Right lobe of liver (tissue), 6 donors: Measurements from ENCODE around the gene SCUBE1. TPM values are rescaled to one million over a fixed set of nuclear protein-coding genes. Genes with fewer than 3 reads are reported as not detected.

Experiments
- ATAC-seq, 4 donors: fragments of 200-7000 bp; cut with Tn5 transposase; one replicate each; pipeline ENCODE4 v1.9.1; 2020; ENCODE audit warnings: mild to moderate bottlenecking in 4 of 4, moderate library complexity in 4 of 4
- DNase-seq, 3 donors: peaks; one replicate each; pipeline ENCODE4 v3.0.0-alpha.2; 2020
- H3K27ac ChIP-seq, 3 donors: fragments of 200-600 bp; one replicate each; pipeline ENCODE4 v1.8.0; 2022
- H3K27me3 ChIP-seq, 2 donors: fragments of 200-600 bp; one replicate each; pipeline ENCODE4 v1.8.0; 2022
- H3K36me3 ChIP-seq, 4 donors: fragments of 200-600 bp; sonication (generic) in 1 of 4; one replicate each; pipeline versions ENCODE4 v1.5.1 to v1.8.0; 2017 to 2022; ENCODE audit warnings: control low read depth in 1 of 4
- H3K4me1 ChIP-seq, 4 donors: fragments of 200-600 bp; sonication (generic) in 1 of 4; one replicate each; pipeline versions ENCODE4 v1.5.1 to v1.8.0; 2017 to 2022; ENCODE audit warnings: control low read depth in 1 of 4
- H3K4me3 ChIP-seq, 3 donors: fragments of 200-600 bp; one replicate each; pipeline ENCODE4 v1.8.0; 2022
- H3K9me3 ChIP-seq, 4 donors: fragments of 200-600 bp; sonication (generic) in 1 of 4; one replicate each; pipeline versions ENCODE4 v1.5.1 to v1.8.0; 2017 to 2022; ENCODE audit warnings: control low read depth in 1 of 4
- POLR2A ChIP-seq: fragments of 450-650 bp; IDR thresholded peaks from one replicate; pipeline ENCODE4 v1.6.1; 2017; ENCODE audit warnings: antibody characterized with exemption, mild to moderate bottlenecking
- WGBS: methylation state at CpG from one replicate; pipeline ENCODE4 v1.1.6; 2018; ENCODE audit warnings: low coverage, low lambda C conversion rate; ENCODE audit not compliant: insufficient coverage; ENCODE audit errors: missing lambda C conversion rate; 5-methylcytosine and 5-hydroxymethylcytosine counted together
- intact Hi-C, 2 donors: fragments of 100-400 bp; cut with DNase I; formaldehyde crosslinking; loops; one replicate each; pipeline versions ENCODE4 v1.11.2 to v1.14.1; 2022
- total RNA-seq, 6 experiments: library from RNA; depleted of rRNA in 2 of 6; stranded (reverse); fragments of >200 nt in 2 of 6; fragmentation: NEBNext Ultra II Directional in 3 of 6; extraction: Animal tissue kit (Norgen Biotek cat#: 25700) in 3 of 6; gene quantifications; one replicate each; pipeline versions ENCODE4 v1.1.0 to v1.2.4, GENCODE V29; 2016 to 2023
- TF ChIP-seq, protein P1 (sequence below), 4 donors: fragments of 200-600 bp in 3 of 4; fragments of 450-650 bp in 1 of 4; IDR thresholded peaks; one replicate each; pipeline versions ENCODE4 v1.5.1 to v1.8.0; 2016 to 2022; ENCODE audit warnings: antibody characterized with exemption in 4 of 4, mild to moderate bottlenecking in 2 of 4
- donor health status: DM: no; HTN: yes; CAD: no.
- donor health status: DM: no; HTN: no; CAD: no.
- donor health status: DM: no; HTN: no; CAD: no.
- donor health status: DM: no; HTN: yes; CAD: no.
- donor health status: DM: no; HTN: yes; CAD: no.

SCUBE1 gene
- total RNA-seq, 6 experiments from 2014 or later: 0.73 to 11.7 (median 2.7) TPM

DNA sequence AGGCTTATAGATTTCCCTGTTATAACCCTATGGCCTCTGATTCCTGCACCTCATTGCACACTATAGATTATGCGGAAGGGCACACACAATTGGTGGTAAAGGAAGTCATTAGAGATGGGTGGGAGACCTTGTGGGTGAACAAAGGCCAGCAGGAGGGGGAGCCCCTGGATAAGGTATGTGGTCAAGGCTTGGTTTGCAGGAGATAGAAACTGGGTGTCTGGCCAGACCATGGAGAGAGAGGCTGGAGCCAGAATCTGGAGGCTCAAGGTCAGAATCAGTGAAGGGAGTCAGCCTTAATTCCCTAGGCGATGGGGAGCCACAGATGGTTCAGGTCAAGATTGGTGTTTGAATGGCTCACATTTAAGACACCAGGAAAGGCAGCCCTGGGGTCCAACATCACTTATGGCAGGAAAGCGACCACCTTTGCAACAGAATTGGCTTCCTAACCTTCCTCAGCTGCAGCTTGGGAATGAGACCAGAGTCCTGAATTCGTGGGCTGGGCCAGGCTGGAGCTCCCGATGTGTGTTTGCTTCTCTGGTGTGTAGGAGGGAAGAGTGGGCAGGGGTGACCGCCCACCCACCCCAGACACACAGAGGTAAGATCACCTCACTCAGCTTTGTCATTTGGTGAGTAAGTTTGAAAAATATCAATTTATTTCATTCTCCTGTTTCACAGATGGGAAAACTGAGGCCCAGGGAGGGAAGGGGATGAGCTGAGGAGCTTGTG lies 22.7 kb upstream of the SCUBE1 start:
- TF ChIP-seq POLR2A: no peak
- TF ChIP-seq, protein P1, sequence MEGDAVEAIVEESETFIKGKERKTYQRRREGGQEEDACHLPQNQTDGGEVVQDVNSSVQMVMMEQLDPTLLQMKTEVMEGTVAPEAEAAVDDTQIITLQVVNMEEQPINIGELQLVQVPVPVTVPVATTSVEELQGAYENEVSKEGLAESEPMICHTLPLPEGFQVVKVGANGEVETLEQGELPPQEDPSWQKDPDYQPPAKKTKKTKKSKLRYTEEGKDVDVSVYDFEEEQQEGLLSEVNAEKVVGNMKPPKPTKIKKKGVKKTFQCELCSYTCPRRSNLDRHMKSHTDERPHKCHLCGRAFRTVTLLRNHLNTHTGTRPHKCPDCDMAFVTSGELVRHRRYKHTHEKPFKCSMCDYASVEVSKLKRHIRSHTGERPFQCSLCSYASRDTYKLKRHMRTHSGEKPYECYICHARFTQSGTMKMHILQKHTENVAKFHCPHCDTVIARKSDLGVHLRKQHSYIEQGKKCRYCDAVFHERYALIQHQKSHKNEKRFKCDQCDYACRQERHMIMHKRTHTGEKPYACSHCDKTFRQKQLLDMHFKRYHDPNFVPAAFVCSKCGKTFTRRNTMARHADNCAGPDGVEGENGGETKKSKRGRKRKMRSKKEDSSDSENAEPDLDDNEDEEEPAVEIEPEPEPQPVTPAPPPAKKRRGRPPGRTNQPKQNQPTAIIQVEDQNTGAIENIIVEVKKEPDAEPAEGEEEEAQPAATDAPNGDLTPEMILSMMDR (IDR thresholded peaks at IDR 0.05): no peak
- intact Hi-C loops: no loop called here
- Histone ChIP-seq H3K9me3 (no peaks in the 10 kb centered on the region), H3K27ac (no peak overlapping the region), H3K36me3 (no peaks in the 10 kb centered on the region), H3K4me1 (no peaks in the 10 kb centered on the region), H3K4me3 (no peak overlapping the region), H3K27me3 (no peaks in the 10 kb centered on the region)
- ATAC-seq: no peak
- no peak for DNase-seq
- 73% methylated on average over 4 of the region's 6 CpGs for WGBS

DNA sequence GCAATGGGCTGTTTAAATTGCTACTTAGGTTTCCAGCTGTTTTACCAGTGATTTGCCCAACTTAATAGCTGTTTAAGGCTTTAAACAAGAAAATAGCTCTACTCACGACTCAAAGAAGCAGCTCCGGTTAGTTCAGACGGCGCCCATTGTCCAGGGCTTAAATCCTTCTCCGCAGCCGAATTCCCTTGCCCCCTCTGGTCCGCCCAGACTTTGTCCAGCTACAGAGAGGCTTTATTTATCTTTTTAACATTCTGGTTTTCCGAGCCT lies 20.9 kb upstream of the SCUBE1 start:
- no peaks in the 10 kb centered on the region for H3K9me3 ChIP-seq
- WGBS: 64% methylated on average over 8 of the region's 8 CpGs
- TF ChIP-seq POLR2A: no peak
- TF ChIP-seq, protein P1 (IDR thresholded peaks at IDR 0.05): no peak
- no peaks in the 10 kb centered on the region for H3K27me3 ChIP-seq
- no peaks in the 10 kb centered on the region for H3K36me3 ChIP-seq
- DNase-seq: no peak
- H3K4me1 ChIP-seq: no peaks in the 10 kb centered on the region
- H3K27ac ChIP-seq: no peak overlapping the region
- no peak overlapping the region for H3K4me3 ChIP-seq
- intact Hi-C loops: no loop called here
- no peak for ATAC-seq

DNA sequence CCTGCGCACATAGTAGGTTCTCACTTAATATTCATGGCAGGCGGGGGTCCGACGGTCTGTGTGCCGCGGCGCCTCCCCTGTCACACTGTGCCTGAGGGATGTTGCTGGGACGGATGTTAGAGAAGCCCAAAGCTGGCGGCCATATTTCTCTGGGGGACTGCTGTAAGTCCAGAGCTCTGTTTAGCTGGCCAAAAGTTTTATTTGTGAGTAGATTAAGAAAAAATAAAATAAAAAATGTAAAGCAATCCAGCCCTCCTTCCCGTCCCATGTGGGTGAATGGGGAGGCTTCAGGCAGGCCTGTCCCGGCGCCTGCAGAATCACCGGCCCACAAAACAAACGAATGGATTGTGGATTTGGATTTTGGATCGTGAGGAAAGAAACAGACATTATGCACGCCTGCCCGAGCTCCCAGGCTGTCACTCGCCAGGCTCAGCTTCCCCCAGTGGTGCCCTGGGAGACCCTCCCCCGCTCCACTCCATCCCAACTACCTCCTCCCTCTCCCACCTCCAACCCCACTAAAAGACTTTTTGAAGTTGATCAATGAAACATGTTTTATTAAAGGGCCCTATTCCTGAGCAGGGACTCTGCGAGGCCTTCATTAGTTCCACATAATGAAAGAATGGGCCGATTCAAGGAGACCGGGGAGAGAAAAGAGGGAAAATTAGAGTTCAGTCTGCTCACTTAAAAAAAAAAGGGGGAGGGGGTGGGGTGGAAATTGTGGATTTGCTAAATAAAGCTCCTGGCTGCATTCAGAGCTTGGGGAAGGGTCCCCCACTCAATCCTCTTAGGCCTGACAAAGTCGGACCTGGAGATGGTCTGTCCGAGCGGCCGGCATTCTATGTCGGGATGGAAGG lies 20.4 kb upstream of the SCUBE1 start:
- Histone ChIP-seq H3K27me3 (no peaks in the 10 kb centered on the region), H3K27ac (no peak overlapping the region), H3K36me3 (no peaks in the 10 kb centered on the region), H3K9me3 (no peaks in the 10 kb centered on the region), H3K4me1 (no peaks in the 10 kb centered on the region), H3K4me3 (no peak overlapping the region)
- intact Hi-C loops: no loop called here
- WGBS: 72% methylated on average over 19 of the region's 27 CpGs
- TF ChIP-seq POLR2A: no peak
- TF ChIP-seq, protein P1 (IDR thresholded peaks at IDR 0.05): no peak
- DNase-seq: no peak
- ATAC-seq: no peak

DNA sequence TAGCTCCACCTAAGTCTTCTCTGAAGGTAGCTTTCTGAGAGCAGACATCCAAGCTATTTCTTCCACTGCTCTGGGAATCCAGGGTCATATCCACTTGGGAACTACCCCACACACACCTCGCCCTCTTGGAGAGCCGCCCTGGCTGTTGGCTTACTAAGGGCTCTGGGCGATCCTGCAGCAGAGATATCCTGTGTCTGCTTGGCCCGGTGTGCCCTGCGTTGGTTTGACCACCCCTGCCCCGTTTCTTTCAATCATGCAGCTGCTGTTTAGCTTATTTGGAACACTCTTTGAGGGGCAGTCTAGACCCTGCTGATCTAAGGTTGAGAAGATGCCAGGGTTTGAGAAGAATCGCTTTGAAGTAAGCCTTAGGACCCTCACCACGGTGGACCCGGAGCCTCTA lies 17.4 kb upstream of the SCUBE1 start:
- H3K27me3 ChIP-seq: no peaks in the 10 kb centered on the region
- TF ChIP-seq POLR2A: no peak
- TF ChIP-seq, protein P1 (IDR thresholded peaks at IDR 0.05): no peak
- H3K36me3 ChIP-seq: no peaks in the 10 kb centered on the region
- ATAC-seq: no peak
- H3K4me1 ChIP-seq: no peaks in the 10 kb centered on the region
- no peak for DNase-seq
- H3K27ac ChIP-seq: no peak overlapping the region
- intact Hi-C loops: no loop called here
- 75% methylated on average over 6 of the region's 9 CpGs for WGBS
- no peaks in the 10 kb centered on the region for H3K9me3 ChIP-seq
- H3K4me3 ChIP-seq: no peak overlapping the region
